Measurements from ENCODE around the gene WDR27. TPM values are rescaled to one million over a fixed set of nuclear protein-coding genes. Genes with fewer than 3 reads are reported as not detected.

Gene WDR27
- total and polyA plus RNA-seq, 2 experiments from 2014 or later = 54.4 to 83.0 TPM

- Histone ChIP-seq H3K27me3 (no peaks in the 10 kb centered on the region), H3K36me3 (no peaks in the 10 kb centered on the region), H3K27ac (no peak overlapping the region), H3K4me1 (ENCODE audit: low read depth) (peaks cover 7% of the 10 kb centered on the region), H3K4me3 (no peak overlapping the region), H3K9me3 (ENCODE audit: low read depth) (no peaks in the 10 kb centered on the region)
- TF ChIP-seq CTCF (IDR thresholded peaks at IDR 0.05; ENCODE audit: low read depth, low read length) = no peak
- no peak for DNase-seq (ENCODE audit: low read depth in 1 of 2, low spot score in 1 of 2)
Measured at GRCh38 chr6:169632841-169633240, 69.0 kb downstream of the WDR27 start.

GRCh38 chr6:169629256-169629655 is 72.6 kb downstream of the WDR27 start:
- H3K36me3 ChIP-seq = no peaks in the 10 kb centered on the region
- no peak for TF ChIP-seq CTCF (IDR thresholded peaks at IDR 0.05; ENCODE audit: low read depth, low read length)
- peaks cover 7% of the 10 kb centered on the region for H3K4me1 ChIP-seq (ENCODE audit: low read depth)
- DNase-seq (ENCODE audit: low read depth in 1 of 2, low spot score in 1 of 2) = no peak
- H3K9me3 ChIP-seq (ENCODE audit: low read depth) = no peaks in the 10 kb centered on the region
- H3K4me3 ChIP-seq = no peak overlapping the region
- H3K27me3 ChIP-seq = no peaks in the 10 kb centered on the region
- no peak overlapping the region for H3K27ac ChIP-seq

- H3K36me3 ChIP-seq = no peaks in the 10 kb centered on the region
- no peak overlapping the region for H3K4me3 ChIP-seq
- no peaks in the 10 kb centered on the region for H3K9me3 ChIP-seq (ENCODE audit: low read depth)
- DNase-seq (ENCODE audit: low read depth in 1 of 2, low spot score in 1 of 2) = peak in 1 of 2 donors; percentile 28
- no peaks in the 10 kb centered on the region for H3K27me3 ChIP-seq
- peaks cover 7% of the 10 kb centered on the region for H3K4me1 ChIP-seq (ENCODE audit: low read depth)
- H3K27ac ChIP-seq = peak overlapping the region; percentile 54
- TF ChIP-seq CTCF (IDR thresholded peaks at IDR 0.05; ENCODE audit: low read depth, low read length) = no peak
Measured at GRCh38 chr6:169627736-169628607, 73.9 kb downstream of the WDR27 start.

GRCh38 chr6:169626649-169627048 is 75.2 kb downstream of the WDR27 start:
- Histone ChIP-seq H3K4me3 (no peak overlapping the region), H3K36me3 (no peaks in the 10 kb centered on the region), H3K4me1 (ENCODE audit: low read depth) (peaks cover 7% of the 10 kb centered on the region), H3K9me3 (ENCODE audit: low read depth) (no peaks in the 10 kb centered on the region), H3K27ac (peak overlapping the region; percentile 54), H3K27me3 (no peaks in the 10 kb centered on the region)
- no peak for TF ChIP-seq CTCF (IDR thresholded peaks at IDR 0.05; ENCODE audit: low read depth, low read length)
- no peak for DNase-seq (ENCODE audit: low read depth in 1 of 2, low spot score in 1 of 2)

GRCh38 chr6:169626169-169626568 is 75.7 kb downstream of the WDR27 start:
- no peak for TF ChIP-seq CTCF (IDR thresholded peaks at IDR 0.05; ENCODE audit: low read depth, low read length)
- no peak for DNase-seq (ENCODE audit: low read depth in 1 of 2, low spot score in 1 of 2)
- Histone ChIP-seq H3K27me3 (no peaks in the 10 kb centered on the region), H3K36me3 (no peaks in the 10 kb centered on the region), H3K4me1 (ENCODE audit: low read depth) (peaks cover 7% of the 10 kb centered on the region), H3K9me3 (ENCODE audit: low read depth) (no peaks in the 10 kb centered on the region), H3K4me3 (no peak overlapping the region), H3K27ac (no peak overlapping the region)
